Measurements from ENCODE around the gene REEP6.
"Not testable (repeated sequence)": the region's sequence is repeated elsewhere in the genome, so short reads cannot be mapped to it uniquely, and the experiment has no call there.

REEP6 gene

DNA sequence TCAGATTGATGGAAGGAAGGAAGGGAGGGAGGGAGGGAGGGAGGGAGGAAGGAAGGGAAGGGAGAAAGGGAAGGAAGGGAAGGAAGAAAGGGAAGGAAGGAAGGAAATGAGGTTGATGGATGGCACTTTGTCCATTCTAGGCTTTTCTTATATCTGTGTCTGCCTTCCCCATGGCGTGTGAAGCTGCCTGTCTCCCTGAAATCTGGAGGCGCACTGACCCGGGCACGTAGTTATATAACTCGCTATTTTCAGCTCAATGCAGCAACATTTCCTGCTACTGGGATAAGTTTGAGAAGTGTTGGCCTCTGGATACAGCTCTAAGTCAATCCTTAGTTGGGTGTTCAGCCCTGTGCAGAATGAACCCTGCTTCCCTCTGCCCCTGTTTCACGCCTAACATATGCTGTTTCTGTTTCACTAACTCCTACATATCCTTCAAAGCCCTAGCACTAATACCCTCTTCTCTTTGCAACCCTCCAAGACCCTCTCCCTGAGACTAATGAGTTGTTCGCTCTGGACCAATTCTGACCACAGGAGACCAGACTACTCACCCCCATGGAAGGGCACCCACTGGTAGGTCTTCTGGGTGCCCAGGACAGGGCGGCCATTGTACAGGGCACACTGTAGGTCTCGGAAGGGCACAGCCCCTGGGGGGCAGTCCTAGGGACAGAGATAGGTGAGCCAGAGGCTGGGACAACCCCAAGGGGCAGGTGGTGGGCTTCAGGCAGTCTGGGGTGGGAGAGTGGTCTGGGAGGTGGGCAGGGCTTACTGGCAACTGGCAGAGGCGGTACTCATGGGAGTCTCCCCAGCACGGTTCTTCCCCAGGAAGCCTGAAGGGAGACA, 18.8 kb downstream of the REEP6 start:
- DNase-seq, result no peak

DNA sequence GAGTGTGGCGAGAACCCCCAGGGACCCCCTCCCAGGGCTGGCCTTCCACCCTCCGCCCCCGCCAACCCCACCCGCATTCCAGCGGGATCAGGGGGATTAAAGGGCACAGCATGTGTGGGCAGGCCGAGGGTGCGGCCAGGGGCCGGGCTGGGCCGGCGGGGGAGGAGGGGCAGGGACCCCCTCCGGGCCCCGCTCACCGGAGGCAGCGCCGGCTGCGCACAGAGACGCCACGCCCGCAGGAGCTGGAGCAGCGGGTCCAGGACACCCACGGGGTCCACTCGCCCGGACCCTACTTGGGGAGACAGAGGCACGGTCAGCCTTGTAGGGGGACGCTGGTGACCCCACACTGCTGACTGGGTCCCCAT, 19.4 kb downstream of the REEP6 start:
- no peak for DNase-seq

DNA sequence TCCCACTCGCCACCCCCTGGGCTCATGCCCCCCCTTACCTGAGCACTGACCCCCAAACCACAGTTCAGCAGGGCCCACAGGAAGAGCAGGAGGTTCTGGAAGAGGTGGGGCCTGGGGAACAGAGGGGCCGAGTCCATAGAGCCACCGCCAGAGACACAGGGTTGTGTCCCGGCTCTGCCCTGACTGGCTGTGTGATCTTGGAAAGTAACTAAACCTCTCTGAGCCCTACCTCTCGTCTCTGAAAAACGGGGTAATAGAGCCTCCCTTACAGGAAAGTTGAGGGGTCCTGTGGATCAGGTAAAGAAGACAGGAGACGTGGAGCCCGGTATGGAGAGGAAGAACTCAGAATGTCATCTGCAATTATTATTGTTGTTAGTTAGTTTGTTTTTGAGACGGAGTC, 19.8 kb downstream of the REEP6 start:
- no peak for DNase-seq

DNA sequence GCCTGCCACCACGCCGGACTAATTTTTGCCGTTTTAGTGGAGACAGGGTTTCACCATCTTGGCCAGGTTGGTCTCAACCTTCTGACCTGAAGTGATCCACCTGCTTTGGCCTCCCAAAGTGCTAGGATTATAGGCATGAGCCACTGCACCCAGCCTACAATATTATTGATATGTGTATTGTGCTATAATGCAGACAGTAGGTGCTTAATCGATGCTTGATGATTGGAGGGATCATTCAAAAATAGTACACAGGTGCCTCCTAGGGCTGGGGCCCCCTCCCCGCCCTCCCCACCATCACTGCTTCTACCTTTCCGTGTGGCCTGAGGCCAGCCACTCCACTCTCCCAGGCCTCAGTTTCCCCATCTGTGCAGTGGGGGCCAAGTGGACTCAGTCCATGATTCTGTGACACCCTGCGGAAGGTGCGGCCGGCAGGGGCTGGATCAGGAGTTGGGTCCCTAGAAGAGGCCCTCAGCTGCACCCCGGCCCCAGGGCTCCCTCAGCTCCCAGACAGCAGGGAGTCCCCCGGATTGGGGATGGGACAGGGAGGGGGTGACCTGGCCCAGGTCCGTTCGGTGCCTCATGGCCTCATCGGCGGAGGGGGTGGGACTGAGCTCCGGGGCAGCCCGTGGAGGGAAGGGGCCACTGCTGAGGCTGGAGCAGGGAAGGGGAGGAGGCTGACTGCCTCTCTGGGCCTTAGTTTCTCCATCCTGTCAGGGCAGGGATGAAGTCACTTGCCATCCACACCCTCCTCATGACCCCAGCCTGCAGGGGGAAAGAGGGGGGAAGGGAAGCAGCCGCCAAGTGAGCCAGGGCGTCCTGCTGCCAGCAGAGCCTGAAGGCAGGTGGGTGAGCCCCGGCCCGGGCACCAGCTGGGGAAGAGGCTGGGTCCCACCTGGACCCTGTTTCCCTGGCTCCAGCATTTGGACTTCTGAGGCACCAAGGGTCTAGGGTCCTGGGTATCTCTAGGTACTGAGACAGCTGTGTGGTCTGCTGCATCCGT, 20.6 kb downstream of the REEP6 start:
- no peak for DNase-seq

DNA sequence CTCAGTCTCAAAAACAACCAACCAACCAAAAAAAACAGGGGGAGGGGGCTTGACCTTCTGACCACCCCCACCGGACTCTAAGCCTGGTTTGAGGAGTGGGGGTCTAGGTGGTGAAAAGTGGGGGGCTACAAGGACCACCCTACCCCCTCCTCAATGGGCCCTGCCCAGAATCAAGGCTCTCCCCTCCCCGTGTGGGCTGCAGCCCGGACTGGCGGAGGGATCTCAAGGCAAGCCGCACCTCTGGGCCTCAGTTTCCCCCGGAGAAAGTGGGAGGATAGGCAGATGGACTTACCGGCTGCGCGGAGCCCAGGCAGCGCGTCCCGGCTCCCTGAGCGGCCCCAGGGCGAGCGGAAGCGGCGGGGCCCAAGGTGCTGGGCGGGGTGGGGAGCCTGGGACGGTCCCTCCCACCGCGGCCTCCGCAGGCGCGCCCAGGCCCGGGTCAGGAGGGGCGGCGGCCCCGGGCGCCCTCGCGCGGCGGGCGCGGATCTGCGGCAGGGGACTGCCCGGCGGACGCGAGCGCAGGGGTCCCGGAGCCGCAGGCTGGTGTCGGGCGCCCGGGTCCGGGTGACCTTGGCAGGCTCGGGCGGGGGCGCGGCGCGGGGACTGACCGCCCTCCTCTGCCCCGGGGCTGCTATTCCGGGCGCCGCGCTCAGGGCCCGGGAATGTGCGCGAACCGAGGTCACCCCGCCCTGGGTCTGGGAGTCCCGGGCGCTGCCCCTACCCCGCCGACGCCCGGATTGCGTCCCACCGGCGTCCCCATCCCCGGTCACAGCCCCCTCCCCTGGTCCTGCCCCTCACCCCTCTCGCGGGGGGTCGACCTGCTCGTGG, 21.9 kb downstream of the REEP6 start, which contains the start of gene ADAMTSL5:
TSS of gene ADAMTSL5 (minus strand) at position 349 of the 828 bp plus-strand sequence. CDS start 2,076 bp downstream, outside the sequence.
- peak; percentile 43 to 65 for DNase-seq

DNA sequence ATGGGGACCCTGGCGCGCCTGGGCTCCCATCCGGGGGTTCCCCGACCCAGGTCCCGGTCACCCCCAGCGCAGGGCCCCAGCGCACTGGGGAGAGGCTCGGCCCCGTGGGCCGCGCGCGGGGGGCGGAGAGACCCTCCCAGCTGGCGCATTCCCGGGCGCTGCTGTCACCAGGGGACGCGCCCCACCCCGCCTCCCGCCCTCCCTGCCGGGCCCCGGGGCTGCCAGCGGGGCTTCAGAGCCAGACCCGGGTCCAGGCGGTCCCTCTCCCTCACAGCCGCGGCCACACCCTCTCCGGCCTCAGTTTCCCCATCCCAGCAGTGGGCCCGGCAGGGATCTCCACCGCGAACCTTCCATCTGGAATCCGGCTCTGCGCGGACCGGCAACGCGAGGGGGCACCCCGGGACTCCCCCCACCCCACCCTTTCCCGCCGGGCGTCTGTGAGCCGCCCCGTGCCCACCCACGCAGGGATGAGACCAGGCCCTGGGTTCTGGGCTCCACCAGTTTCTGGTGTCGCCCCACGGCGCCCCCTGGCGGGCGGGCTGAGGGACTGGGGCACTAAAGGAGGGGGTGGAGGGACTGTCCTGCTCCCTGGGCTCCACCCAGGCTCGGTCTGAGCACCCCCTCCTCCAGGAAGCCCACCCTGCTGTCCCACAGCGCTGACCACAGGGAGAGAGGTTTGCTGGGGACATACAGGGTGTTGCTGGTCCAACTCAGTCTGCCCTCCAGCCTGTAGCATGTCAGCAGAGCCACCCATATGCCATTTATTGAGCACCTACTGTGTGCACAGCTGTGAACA, 22.7 kb downstream of the REEP6 start:
- peak; percentile 56 to 67 for DNase-seq

DNA sequence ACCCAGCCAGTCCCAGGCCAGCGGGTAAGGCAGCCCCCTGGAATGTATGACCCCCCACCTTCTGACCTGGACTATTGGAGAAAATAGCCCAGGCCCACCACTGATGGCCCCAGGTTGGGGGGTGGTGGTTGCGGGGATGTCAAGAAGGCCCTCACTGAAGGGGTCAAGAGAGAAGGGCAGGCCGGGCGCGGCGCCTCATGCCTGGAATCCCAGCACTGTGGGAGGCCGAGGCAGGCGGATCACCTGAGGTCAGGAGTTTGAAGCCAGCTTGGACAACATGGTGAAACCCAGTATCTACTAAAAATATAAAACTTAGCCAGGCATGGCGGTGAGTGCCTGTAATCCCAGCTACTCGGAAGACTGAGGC, 23.3 kb downstream of the REEP6 start:
- DNase-seq, result no peak

DNA sequence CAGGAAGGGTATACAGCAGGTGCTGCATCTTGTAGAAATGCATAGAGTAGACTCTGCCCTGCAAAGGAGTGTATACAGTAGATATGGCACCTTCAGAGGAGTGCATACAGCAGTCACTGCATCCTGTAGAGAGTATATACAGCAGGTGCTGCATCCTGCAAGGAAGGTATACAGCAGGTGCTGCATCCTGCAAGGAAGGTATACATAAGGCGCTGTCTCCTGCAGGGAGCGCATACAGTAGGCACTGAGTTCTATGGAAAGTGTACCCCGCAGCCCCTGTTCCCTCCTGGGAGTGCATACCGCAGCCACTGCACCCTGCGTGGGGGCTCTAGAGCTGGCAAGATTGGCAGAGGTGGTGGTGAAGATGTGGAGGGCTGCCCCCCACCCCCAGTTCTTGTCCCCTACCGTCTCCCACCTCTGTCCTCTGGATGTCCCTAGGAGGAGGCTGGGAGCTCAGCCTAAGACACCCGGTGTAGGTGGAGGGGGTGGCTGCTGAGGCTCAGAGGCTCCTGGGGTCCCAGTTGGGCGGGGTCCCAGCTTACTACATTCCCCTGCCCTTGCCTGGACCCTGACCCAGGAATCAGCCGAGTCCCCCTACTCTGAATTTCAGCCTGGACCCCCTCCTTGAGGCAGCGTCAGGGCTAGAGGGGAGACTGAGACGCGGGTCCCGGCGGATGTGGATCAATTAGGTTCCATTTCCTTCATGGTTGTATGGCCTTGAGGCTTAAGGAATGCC, 24.2 kb downstream of the REEP6 start:
- DNase-seq, result no peak

DNA sequence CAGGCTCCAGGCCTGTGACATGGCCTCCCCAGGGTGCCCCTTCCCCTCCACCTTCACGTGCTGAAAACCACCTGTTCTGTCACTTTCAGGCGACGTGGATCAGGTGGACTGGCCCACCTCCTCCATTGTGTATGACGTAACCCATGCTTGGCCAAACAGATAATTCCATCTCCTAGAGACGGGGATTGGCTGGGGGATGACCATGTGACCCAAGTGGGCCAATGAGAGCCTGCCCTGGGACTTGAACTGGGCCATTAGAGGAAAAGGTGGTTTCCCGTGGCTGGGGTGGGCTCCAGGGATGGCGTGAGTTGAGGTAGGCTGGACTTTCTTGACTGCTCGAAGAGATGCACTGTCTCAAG, 25.4 kb downstream of the REEP6 start:
- no peak for DNase-seq

DNA sequence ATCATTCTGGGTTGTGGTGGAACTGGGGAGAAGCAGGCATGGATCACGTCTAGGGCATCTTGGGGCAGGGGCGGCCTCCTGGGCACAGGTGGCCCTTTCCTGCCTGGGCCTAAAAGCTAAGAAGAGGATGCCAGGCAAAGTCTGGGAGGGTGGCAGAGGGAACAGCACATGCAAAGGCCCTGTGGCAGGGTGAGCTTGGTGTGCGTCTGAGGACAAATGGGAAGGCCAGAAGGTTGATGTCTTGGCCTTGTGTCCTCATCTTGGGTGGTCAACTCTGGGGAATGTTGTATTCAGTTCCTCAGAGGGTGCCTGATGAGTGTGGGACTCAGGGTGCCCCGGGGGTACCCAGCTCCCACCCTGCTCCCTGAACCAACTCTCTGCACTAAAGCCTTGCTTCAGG, 27.5 kb downstream of the REEP6 start:
- no peak for DNase-seq

DNA sequence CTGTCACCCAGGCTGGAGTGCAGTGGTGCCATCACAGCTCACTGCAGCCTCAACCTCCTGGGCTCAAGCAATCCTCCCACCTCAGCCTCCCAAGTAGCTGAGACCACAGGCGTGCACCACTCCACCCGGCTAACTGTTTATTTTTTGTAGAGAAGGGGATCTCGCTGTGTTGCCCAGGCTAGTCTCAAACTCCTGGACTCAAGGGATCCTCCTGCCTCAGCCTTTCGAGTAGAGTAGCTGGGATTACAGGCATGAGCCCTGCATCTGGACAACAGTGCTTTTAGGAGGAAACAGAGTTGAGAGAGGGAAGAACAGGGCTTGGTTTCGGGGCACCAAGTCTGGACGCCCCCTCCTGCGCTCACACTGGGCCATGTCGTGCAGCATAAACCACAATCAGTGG, 28.8 kb downstream of the REEP6 start:
- DNase-seq, result not testable (repeated sequence)

DNA sequence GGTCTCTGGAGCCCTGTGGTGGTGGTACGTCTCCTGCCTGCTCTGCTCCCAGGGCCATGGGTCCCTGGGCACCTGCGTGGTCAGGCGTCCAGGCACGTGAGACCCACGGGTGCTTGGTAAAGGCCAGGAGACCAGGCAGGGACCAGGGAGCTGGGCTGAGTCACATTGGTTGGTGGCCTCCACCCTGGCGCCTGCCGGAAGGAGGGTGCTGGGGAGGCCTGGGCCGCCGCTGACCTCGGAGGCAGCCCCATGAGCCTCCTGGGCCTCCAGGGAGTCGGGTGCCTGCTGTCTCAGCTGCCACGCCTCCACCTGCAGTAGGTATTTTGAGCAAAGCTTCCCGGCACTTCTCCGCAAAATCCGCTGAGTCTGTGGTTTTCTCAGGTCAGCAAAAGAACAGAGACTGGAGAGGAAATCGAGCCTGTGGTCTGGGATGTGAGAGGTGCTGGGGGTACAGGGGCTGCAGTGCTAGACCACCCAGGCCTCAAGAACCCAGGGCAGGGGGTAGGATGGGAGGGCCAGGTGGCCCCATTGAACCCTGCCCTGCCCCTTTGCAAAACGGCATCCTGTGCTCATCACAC, 29.3 kb downstream of the REEP6 start:
- DNase-seq, result no peak

DNA sequence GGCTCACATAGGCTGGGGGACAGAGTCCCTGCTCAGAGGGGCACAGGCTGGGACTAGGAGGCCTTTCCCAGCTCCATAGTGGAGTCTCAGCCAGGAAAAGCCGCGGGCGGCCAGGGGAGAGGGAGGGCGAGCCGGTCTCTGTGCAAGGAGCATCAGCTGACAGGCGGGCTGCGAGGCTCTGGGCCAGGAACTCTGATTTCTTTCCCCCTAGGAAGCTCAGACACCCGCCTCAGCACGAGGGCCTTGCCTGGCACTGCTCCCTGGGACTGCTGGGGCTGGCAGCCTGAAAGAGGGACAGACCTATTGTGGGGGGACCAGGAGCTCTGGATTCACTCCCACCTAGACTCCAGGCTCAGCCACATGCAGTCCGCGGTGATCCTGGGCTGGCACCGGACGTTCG, 30.7 kb downstream of the REEP6 start:
- DNase-seq, result no peak

DNA sequence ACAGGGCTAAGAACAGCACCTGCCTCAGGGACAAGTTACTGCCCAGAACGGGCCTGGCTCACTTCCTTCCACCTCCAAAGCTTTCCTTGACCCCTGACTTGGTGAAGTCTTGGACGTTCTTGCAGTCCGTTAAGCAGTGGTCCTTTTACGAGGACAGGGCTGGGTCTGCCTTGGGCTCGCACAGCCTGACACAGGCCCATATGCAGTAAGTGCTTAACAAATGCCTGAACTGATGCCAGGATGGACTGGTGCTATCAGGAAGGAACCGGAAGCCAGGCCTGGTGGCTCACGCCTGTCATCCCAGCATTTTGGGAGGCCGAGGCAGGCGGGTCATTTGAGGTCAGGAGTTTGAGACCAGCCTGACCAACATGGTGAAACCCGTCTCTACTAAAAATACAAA, 31.1 kb downstream of the REEP6 start:
- DNase-seq, result no peak

DNA sequence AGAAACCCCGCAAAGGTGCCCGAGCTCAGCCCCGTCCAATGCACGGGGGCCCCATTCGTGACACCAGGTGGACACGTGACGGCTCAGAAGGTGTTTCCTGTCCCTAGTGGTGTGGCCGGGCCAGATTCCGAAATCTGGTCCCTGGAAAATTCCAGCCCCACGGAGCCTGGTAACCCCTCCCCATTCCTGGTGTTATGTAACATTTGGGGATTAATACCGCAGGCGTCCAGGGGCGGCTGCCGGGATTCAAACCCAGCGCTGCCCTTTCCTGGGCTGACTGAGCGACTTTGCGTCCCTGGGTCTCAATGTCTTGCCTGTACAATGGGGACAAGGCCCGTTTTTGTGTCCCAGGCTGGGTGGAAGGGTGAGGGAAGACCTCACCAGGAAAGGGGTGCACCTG, 31.9 kb downstream of the REEP6 start:
- no peak for DNase-seq

DNA sequence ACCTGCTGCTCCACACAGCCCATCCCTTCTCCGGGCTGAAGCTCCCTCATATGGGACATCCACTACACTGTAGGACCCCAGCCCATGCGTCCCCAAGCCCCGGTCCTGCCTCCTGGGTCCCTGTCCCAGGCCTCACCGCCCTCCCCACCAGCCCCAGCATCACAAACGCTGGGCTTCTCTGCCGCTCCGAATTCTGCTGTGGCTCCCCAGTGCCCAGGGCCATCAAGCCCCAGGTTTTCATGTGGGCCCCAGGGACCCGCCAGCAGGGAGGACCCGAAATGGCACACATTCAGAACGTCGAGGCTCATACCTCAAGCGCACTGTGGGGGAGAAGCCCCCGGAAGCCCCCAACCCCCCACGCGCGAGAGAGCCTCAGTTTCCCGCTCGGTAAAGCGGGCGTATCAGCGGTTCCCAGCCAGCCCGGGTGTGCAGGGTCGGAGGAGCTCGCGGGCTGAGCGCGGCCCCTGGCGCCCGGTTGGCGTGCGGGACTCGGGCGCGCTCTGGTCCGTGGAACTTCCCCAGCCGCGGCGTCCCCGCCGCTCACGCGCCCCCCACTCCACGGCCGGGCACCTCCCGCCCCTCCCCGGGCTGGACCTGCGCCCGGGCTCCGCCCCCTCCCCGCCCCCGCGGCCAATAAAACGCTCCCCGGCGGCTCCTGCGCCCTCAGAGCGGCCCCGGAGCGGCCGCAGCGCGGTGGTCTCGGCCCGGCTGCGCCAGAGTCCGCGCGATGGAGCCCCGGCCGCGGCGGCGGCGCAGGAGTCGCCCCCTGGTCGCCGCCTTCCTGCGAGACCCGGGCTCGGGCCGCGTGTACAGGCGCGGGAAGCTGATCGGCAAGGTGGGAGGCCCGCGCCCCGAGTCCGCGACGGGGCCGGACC, 32.7 kb downstream of the REEP6 start, which contains the start of gene PLK5:
TSS of gene PLK5 (plus strand) at position 666 of the 875 bp plus-strand sequence. CDS start 2,920 bp downstream, outside the sequence.
- no peak for DNase-seq

DNA sequence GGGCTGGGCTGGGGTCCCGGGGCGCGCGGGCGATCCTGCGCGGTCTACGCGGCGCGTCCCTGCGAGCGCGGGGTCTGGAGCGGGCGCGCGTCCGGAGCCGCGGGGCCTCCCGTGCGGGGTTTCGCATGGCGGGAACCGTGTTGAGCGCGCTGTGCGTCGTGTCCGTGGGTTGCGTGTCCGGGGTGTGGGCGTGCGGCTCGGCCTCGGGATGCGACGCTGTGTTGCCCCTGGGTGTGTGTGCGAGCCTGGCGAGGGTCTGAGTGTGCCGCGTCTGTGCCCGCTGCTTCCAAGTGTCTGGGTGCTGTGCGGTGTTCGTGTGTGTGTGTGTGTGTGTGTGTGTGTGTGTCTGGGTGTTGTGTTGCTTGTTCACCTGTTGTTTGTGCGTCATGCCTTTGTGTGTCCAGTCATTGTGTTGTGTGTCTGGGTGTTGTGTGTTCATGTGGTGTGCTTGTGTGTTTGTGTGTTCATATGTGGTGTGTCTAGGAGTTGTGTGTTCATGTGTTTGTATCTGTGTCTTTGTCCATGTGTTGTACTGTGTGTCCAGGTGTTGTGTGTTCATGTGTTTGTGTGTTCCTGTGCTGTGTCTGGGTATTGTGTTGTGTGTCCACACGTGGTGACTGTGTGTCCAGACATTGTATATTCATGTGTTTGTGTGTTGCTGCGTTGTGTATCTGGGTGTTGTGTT, 33.4 kb downstream of the REEP6 start:
- no peak for DNase-seq

DNA sequence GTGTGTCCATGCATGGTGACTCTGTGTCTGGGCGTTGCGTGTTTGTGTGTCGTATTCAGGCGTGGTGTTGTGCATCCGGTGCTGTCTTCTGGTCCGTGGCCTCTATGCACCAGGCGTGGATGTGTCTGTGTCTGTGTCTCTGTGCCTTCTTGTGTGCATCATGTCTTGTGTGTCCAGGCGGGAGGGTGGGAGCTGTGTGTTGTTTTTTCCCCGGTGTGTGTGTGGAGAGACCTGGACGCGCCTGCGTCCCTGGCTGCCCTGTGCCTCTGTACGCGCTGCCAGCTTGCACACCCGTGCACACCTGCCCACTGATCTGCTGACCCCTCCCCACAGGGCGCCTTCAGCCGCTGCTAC, 34.0 kb downstream of the REEP6 start:
- DNase-seq, result no peak

DNA sequence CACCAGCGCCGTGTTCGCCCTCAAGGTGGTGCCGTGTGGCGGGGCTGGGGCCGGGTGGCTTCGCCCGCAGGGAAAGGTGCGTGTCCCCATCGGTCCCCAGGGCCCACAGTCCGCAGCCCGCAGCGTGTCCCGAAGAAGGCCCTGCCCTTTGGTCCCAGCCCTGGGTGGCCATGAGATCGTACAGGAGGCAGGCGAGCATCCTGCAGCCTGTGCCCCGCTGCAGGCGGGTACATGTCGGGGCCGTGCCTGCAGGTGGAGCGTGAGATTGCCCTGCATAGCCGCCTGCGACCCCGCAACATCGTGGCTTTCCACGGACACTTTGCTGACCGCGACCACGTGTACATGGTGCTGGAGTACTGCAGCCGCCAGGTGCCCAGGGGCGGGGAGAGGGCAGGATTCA, 34.4 kb downstream of the REEP6 start:
- DNase-seq, result no peak

Measured in CD4-positive, alpha-beta T cell treated with Interleukin-4 for 1 hour (primary cell).